Gastrocnemius medialis (tissue), 4 donors: Measurements from ENCODE around the gene RASSF1.

ENCODE experiments used
- CTCF ChIP-seq, 5 experiments: fragments of 450-650 bp in 3 of 5; fragments of 200-600 bp in 2 of 5; sonication (generic) in 2 of 5; IDR thresholded peaks in 4 of 5; conservative IDR thresholded peaks in 1 of 5; 1 replicate in 4 of 5; 2 replicates in 1 of 5; pipeline ENCODE4 v1.5.1; 2016 to 2019; ENCODE audit warnings: antibody characterized with exemption in 5 of 5, mild to moderate bottlenecking in 3 of 5, moderate library complexity in 3 of 5
- POLR2A ChIP-seq, 2 donors: fragments of 450-650 bp; IDR thresholded peaks; one replicate each; pipeline ENCODE4 v1.6.1; 2017; ENCODE audit warnings: antibody characterized with exemption in 2 of 2, mild to moderate bottlenecking in 2 of 2, moderate library complexity in 2 of 2

GRCh38 chr3:50297384-50297775 is 43.3 kb downstream of the RASSF1 start:
- TF ChIP-seq CTCF (IDR thresholded peaks at IDR 0.05 in 4 of 5, conservative IDR thresholded peaks at IDR 0.05 in 1 of 5) = no peak
- TF ChIP-seq POLR2A (IDR thresholded peaks at IDR 0.05) = no peak
